Omental fat pad (tissue), 4 donors: ENCODE results near the gene ZNF428. TPM values are rescaled to one million over a fixed set of nuclear protein-coding genes. Genes with fewer than 3 reads are reported as not detected.
"Not testable (repeated sequence)": the region's sequence is repeated elsewhere in the genome, so short reads cannot be mapped to it uniquely, and the experiment has no call there.

Experiments used
- ATAC-seq: fragments of 150-250 bp; one replicate; pipeline ENCODE4 v1.9.1; 2016; ENCODE audit warnings: mild to moderate bottlenecking, moderate library complexity; ENCODE audit not compliant: low FRiP score
- DNase-seq: peaks from one replicate; pipeline ENCODE4 v3.0.0-alpha.2; 2019; ENCODE audit warnings: low spot score
- CTCF ChIP-seq, 3 donors: fragments of 450-650 bp; IDR thresholded peaks; one replicate each; pipeline ENCODE4 v1.5.1; 2016 to 2017; ENCODE audit warnings: antibody characterized with exemption in 3 of 3, mild to moderate bottlenecking in 3 of 3, moderate library complexity in 2 of 3
- total RNA-seq, 4 donors: library from RNA; depleted of rRNA; stranded (reverse); fragments of >200 nt; gene quantifications; one replicate each; pipeline ENCODE4 v1.1.0, GENCODE V29; 2016

Gene ZNF428
- total RNA-seq, 4 donors from 2014 or later, result 15.4 to 22.1 (median 16.2) TPM

GRCh38 chr19:43639519-43640423, 20.3 kb upstream of the ZNF428 start, which contains the start of gene CADM4:
CADM4 (minus strand) TSS chr19:43639850; CDS start chr19:43639790, 60 bp downstream.
- peak; percentile 78 for ATAC-seq
- TF ChIP-seq CTCF (IDR thresholded peaks at IDR 0.05), result no peak
- DNase-seq, result no peak

GRCh38 chr19:43638995-43639518, 19.6 kb upstream of the ZNF428 start:
- ATAC-seq (no peak), DNase-seq (no peak)
- no peak for TF ChIP-seq CTCF (IDR thresholded peaks at IDR 0.05)

GRCh38 chr19:43638214-43638994, 19.0 kb upstream of the ZNF428 start:
- ATAC-seq, result no peak
- no peak for DNase-seq
- no peak for TF ChIP-seq CTCF (IDR thresholded peaks at IDR 0.05)

- no peak for ATAC-seq
- TF ChIP-seq CTCF (IDR thresholded peaks at IDR 0.05), result no peak
- no peak for DNase-seq
Observed at GRCh38 chr19:43636121-43636683, 16.8 kb upstream of the ZNF428 start.

- not testable (repeated sequence) for DNase-seq, ATAC-seq
Observed at GRCh38 chr19:43635561-43635940, 16.1 kb upstream of the ZNF428 start.

GRCh38 chr19:43634872-43635560, 15.6 kb upstream of the ZNF428 start:
- TF ChIP-seq CTCF (IDR thresholded peaks at IDR 0.05), result no peak
- no peak for DNase-seq
- ATAC-seq, result no peak
